SJSA1 (cell line): ENCODE data around the gene NKAIN4. TPM values are rescaled to one million over a fixed set of nuclear protein-coding genes. Genes with fewer than 3 reads are reported as not detected.
A peak's percentile ranks its signal among the peaks of the same experiment; 100 is the strongest.
"Not testable (repeated sequence)": the region's sequence is repeated elsewhere in the genome, so short reads cannot be mapped to it uniquely, and the experiment has no call there.

Source experiments
- DNase-seq, 2 experiments: peaks; one replicate each; pipeline ENCODE4 v3.0.0-alpha.2; 2015 to 2020; ENCODE audit warnings: low spot score in 2 of 2, low read depth in 1 of 2
- H3K27ac ChIP-seq: fragments of 250-450 bp; sonication (Bioruptor Pico); 2 replicates; pipeline ENCODE4 v1.5.1; 2020; ENCODE audit warnings: mild to moderate bottlenecking, moderate library complexity
- H3K27me3 ChIP-seq: fragments of 250-450 bp; sonication (Bioruptor Pico); replicated peaks from 2 replicates; pipeline ENCODE4 v1.5.1; 2020; ENCODE audit warnings: mild to moderate bottlenecking, moderate library complexity
- H3K36me3 ChIP-seq: fragments of 250-450 bp; sonication (Bioruptor Pico); 2 replicates; pipeline ENCODE4 v1.5.1; 2020; ENCODE audit warnings: mild to moderate bottlenecking
- H3K4me1 ChIP-seq: fragments of 250-450 bp; sonication (Bioruptor Pico); replicated peaks from 2 replicates; pipeline ENCODE4 v1.6.1; 2021; ENCODE audit warnings: mild to moderate bottlenecking
- H3K4me3 ChIP-seq: fragments of 250-450 bp; sonication (Bioruptor Pico); 2 replicates; pipeline ENCODE4 v1.5.1; 2020; ENCODE audit warnings: mild to moderate bottlenecking
- H3K9me3 ChIP-seq: fragments of 250-450 bp; sonication (Bioruptor Pico); replicated peaks from 2 replicates; pipeline ENCODE4 v1.5.1; 2020; ENCODE audit warnings: mild to moderate bottlenecking
- total RNA-seq: library from RNA; depleted of rRNA; stranded (reverse); fragments of >200 nt; shearing (Covaris generic); gene quantifications from 2 replicates; pipeline ENCODE4 v1.2.3, GENCODE V29; 2014

The NKAIN4 gene
- total RNA-seq, 1 experiment from 2014 or later: not detected

DNA sequence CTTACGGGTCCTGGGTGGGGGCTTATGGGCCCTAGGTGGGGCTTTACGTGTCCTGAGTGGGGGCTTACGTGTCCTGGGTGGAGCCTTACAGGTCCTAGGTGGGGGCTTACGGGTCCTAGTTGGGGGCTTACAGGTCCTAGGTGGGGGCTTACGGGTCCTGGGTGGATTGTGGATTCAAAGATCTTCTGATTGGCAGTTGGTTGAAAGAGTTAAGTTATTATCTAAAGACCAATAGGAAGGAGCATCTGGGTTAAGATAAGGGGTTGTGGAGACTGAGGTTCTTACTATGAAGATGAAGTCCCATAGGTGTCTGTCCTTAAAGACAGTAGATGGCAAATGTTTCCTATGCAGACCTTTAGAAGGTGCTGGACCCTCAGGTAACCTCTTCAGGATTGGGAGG is 27.0 kb downstream of the NKAIN4 start:
- no peak overlapping the region for H3K27ac ChIP-seq
- H3K4me3 ChIP-seq: no peak overlapping the region
- H3K9me3 ChIP-seq: no peaks in the 10 kb centered on the region
- H3K4me1 ChIP-seq: peaks cover 38% of the 10 kb centered on the region
- no peak for DNase-seq
- no peaks in the 10 kb centered on the region for H3K36me3 ChIP-seq
- peaks cover 4% of the 10 kb centered on the region; the same call in 1 of the 2 replicates for H3K27me3 ChIP-seq

DNA sequence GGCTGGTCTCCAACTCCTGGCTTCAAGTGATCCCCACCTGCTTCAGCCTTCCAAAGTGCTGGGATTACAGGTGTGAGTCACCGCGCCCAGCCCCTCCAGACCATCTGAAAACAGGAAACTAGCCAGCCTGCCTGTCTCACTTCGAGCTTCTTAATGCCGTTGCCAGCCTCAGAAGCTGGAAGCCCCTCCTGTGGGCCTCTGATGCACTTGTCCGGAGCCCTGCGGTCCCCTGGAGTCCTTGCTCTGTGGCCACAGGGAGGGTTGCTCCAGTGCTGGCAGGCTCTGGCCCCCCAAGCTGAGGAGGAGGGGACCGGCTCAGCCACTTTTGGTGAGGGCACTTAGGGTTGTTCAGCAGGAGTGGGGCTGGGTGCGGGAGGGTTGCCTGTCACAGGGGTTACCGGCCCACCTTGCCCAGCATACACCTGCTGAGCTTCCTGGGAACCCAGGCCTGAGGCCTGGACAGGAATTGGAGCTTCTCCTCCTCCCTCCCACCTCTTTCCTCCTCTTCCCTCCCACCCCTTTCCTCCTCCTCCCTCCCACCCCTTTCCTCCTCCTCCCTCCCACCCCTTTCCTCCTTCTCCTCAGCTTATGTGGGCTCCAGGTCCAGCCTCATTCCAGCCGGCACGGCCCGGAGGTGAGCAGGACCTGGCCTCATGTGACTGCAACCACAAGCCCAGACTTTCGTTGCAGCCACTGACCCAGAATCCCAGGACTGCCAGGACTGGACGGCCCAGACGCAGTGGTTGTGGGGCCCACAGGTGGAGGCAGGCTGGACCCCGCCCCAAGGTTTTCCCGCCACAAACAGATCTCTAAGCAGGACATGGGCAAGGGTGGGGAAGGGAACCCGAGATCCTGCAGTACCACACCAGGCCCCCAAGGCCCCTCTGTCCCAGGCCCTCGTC is 28.0 kb downstream of the NKAIN4 start:
- no peaks in the 10 kb centered on the region for H3K36me3 ChIP-seq
- no peak for DNase-seq
- H3K9me3 ChIP-seq: no peaks in the 10 kb centered on the region
- H3K27me3 ChIP-seq: peaks cover 4% of the 10 kb centered on the region; the same call in 1 of the 2 replicates
- peaks cover 28% of the 10 kb centered on the region for H3K4me1 ChIP-seq
- H3K27ac ChIP-seq: no peak overlapping the region
- no peak overlapping the region for H3K4me3 ChIP-seq

DNA sequence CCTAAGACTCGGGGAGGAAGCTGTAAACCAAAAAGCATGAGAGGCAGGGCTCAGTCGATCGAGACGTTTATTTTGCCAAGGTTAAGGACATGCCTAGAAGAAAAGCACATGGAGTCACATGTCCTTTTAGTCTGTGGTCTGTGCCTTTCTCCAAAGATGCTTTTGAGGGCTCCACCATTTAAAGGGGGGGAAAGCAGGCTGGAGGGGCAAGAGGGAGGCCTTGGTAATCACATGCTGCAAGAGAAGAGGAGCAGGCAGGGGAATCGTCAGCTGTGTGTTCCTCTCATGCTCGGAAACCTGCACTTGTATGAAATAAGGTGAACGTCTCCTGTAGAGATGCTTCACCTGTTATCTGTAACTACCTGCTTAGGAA is 29.2 kb downstream of the NKAIN4 start:
- no peak overlapping the region for H3K4me3 ChIP-seq
- H3K9me3 ChIP-seq: no peaks in the 10 kb centered on the region
- no peak overlapping the region for H3K27ac ChIP-seq
- H3K27me3 ChIP-seq: peaks cover 9% of the 10 kb centered on the region; the same call in 1 of the 2 replicates
- peaks cover 17% of the 10 kb centered on the region for H3K4me1 ChIP-seq
- DNase-seq: no peak
- no peaks in the 10 kb centered on the region for H3K36me3 ChIP-seq

DNA sequence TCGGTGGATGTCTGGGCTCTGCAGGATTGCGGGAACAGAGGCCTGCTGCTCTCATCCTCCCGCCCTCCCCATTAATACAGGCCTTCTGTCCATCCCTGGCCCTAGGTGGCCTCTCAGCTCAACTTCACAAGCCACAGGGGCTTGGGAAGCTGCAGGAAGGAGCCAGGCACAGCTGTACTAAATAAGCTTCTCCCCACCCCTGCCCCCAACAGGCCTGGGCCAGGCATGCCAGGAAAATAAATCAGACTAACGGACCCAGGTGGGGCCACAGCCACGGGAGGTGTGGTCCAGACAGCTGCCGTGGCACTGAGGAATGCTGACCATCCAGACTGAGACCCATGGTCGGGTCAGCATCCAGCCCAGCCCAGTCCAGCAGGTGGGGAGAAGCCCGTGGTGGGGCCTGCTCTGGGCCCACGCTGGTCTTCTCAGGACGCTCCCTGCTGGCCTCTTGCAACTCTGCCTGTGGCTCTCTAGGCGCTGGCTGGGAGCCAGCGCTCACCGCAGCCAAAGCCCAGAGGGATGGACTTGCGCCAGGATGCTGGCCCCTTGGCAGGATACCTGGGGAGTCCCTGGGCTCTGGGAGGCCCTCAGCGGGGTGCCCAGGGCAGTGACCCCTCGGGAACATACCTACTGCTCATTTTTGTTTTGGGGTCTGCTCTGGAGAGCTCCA is 29.7 kb downstream of the NKAIN4 start:
- Histone ChIP-seq H3K27me3 (peaks cover 9% of the 10 kb centered on the region; the same call in 1 of the 2 replicates), H3K4me3 (no peak overlapping the region), H3K9me3 (no peaks in the 10 kb centered on the region), H3K27ac (no peak overlapping the region), H3K36me3 (no peaks in the 10 kb centered on the region), H3K4me1 (peaks cover 17% of the 10 kb centered on the region)
- DNase-seq: peak; percentile 78 to 79

DNA sequence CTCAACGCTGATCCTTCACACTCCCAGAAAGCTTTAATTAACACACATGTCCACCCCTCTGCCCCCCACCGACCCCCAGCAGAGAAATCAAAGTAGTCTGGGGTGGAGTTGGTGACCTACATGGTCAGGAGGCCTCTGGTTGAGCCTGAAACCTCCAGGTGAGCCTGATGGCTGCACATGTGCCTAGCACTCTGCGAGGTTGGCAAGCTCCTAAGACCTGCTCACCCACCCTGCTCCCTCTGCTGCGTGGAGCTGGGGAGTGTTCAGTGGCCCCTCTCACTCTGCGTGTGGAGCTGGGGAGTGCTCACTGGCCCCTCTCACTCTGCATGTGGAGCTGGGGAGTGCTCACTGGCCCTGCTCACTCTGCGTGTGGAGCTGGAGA is 30.4 kb downstream of the NKAIN4 start:
- no peak overlapping the region for H3K4me3 ChIP-seq
- peaks cover 17% of the 10 kb centered on the region for H3K4me1 ChIP-seq
- no peaks in the 10 kb centered on the region for H3K36me3 ChIP-seq
- H3K9me3 ChIP-seq: no peaks in the 10 kb centered on the region
- peaks cover 9% of the 10 kb centered on the region; the same call in 1 of the 2 replicates for H3K27me3 ChIP-seq
- H3K27ac ChIP-seq: no peak overlapping the region
- no peak for DNase-seq

DNA sequence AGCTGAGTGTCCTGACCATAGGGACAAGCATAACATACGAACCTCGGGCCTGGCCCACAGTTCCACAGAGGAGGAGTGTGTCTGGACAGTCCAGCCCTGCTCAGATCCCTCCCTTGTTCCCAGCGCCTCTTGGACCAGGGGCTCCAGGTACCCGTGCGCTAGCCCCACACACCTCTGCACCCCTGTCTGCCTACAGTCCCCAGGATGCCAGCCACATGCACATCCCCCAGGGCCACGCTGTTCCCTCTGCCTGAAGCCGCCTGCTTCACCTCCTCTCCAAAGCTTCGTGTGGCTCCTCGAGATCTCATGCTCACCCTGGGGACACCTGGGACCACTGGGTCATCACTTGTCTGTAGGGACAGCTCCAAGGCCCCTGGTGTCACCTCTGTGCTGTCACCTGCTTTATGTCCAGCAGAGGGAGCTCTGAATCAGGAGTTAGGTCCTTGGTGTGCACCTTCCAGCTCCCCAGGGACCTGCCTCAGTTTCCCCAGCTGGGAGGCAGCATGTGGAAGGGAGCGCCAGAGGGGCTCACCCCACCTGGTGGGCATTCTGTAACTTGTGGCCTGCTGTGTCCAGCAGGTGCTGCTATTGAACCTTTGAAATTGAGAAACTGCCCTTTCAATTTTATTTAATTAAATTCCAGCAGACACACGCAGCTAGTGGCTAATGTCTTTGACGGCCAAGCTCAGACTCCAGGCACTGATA is 31.0 kb downstream of the NKAIN4 start:
- no peak overlapping the region for H3K27ac ChIP-seq
- peak in 1 of 2 experiments; percentile 47 for DNase-seq
- H3K36me3 ChIP-seq: no peaks in the 10 kb centered on the region

DNA sequence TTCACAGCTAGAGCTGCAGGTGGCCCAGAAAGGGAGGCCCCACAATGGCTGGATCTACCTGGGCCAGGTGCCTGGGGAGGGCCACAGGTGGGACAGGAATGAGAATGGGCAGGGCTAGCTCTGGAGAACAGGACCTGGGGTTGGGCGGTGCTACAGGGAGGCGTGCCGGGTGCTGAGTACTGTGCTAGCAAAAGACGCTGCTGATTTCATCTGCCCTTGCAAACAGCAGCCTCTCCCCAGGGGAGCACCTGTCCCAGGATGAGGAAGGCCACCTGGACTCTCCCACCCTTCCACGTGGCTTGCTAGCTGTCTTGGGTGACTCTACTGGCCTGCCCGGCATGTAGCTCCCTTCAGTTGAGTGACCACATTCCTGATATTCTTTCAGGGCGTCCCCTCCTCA is 31.7 kb downstream of the NKAIN4 start:
- H3K27me3 ChIP-seq: peaks cover 9% of the 10 kb centered on the region; the same call in 1 of the 2 replicates
- peaks cover 17% of the 10 kb centered on the region for H3K4me1 ChIP-seq
- H3K9me3 ChIP-seq: no peaks in the 10 kb centered on the region
- no peaks in the 10 kb centered on the region for H3K36me3 ChIP-seq
- H3K4me3 ChIP-seq: no peak overlapping the region
- no peak overlapping the region for H3K27ac ChIP-seq
- no peak for DNase-seq

More for the DNA sequence above, 31.0 kb downstream of the NKAIN4 start:
- H3K4me3 ChIP-seq: no peak overlapping the region
- H3K27me3 ChIP-seq: peaks cover 9% of the 10 kb centered on the region; the same call in 1 of the 2 replicates
- H3K9me3 ChIP-seq: no peaks in the 10 kb centered on the region
- H3K4me1 ChIP-seq: peaks cover 17% of the 10 kb centered on the region

DNA sequence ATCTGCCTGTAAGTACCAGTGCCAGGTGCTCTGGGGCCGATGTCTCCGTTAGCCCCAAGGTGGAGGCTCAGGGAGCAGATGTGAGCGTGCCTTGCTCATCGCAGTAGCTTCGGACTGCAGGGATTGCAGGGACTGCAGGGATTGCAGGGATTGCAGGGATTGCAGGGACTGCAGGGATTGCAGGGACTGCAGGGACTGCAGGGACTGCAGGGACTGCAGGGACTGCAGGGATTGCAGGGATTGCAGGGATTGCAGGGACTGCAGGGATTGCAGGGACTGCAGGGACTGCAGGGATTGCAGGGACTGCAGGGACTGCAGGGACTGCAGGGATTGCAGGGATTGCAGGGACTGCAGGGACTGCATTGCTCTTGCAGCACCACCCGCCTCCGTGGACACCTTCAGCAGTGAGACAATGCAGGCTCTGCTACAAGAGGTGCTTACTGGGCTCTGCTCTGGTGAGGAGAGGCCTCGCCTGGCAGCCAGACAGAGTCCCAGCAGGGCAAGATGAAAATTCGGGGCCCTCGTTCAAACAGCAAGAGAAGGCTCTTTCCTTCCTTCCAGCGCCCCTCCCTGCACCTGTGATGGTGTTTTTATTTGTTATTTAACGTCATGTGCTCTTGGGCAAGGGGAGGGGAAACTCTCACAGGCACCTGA is 32.7 kb downstream of the NKAIN4 start:
- H3K36me3 ChIP-seq, H3K27ac ChIP-seq, DNase-seq, H3K4me3 ChIP-seq, H3K27me3 ChIP-seq, H3K9me3 ChIP-seq: not testable (repeated sequence)
- peaks cover 19% of the 10 kb centered on the region for H3K4me1 ChIP-seq

DNA sequence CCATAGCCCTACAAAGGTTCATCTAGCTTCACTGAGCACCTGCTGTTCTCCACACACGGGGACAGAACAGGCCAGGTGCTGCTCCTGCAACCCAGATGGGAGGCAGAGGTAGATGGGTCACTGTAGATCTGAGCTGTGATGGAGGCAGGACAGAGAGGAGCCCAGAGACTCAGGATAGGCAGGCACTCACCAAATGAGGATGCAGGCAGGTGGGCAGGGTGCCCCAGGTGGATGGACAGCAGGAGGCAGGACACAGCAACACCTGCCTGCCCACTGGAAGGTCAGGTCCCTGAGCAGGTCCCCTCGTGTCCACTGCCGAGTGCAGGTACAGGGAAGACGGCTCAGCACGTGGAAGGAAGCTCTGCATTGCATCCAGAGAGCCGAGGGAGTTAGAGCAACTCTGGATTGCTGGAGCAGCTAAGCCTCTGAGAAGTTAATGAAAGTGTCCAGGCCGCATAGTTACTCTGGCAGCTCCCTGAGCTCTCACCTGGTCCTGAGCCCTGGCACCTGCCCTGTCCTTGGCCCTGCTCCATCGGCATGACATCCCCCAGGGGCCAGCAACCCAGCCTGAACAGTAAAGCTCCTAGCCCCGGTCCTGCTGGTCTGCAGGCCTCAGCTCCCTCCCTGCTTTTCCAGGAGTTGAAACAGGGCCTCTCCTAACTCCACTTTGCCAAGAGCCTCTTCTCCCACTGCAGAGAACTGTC is 33.4 kb downstream of the NKAIN4 start:
- no peak overlapping the region for H3K4me3 ChIP-seq
- H3K27me3 ChIP-seq: peaks cover 9% of the 10 kb centered on the region; the same call in 1 of the 2 replicates
- no peaks in the 10 kb centered on the region; the same call in 1 of the 2 replicates for H3K36me3 ChIP-seq
- H3K4me1 ChIP-seq: peaks cover 23% of the 10 kb centered on the region
- no peak overlapping the region for H3K27ac ChIP-seq
- no peaks in the 10 kb centered on the region for H3K9me3 ChIP-seq
- no peak for DNase-seq

DNA sequence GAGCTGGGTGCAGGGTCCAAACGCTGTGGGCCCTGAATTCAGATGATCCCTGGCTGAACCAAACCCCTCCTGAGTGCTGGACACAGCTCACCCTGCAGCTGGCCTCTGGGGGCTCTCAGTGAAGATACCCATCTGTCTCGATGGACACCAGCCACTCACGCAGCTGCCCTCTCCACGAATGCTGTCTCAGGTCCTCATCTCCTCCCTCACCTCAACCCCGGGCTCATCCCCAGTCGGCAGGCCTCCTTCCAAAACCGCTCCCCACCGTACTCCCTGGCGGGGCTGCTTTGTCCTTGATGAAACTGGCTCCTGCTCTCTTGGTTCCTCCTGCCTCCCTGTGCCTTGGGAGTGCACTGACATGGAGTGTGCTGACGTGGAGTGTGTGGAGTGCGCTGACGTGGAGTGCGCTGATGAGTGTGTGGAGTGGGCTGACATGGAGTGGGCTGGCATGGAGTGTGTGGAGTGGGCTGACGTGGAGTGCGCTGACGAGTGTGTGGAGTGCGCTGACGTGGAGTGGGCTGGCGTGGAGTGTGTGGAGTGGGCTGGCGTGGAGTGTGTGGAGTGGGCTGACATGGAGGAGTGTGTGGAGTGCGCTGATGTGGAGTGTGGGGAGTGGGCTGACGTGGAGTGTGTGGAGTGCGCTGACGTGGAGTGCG is 34.3 kb downstream of the NKAIN4 start:
- H3K4me3 ChIP-seq: no peak overlapping the region
- peaks cover 8% of the 10 kb centered on the region for H3K36me3 ChIP-seq
- H3K4me1 ChIP-seq: peaks cover 21% of the 10 kb centered on the region
- peaks cover 9% of the 10 kb centered on the region; the same call in 1 of the 2 replicates for H3K27me3 ChIP-seq
- H3K27ac ChIP-seq: no peak overlapping the region
- H3K9me3 ChIP-seq: no peaks in the 10 kb centered on the region
- DNase-seq: no peak

DNA sequence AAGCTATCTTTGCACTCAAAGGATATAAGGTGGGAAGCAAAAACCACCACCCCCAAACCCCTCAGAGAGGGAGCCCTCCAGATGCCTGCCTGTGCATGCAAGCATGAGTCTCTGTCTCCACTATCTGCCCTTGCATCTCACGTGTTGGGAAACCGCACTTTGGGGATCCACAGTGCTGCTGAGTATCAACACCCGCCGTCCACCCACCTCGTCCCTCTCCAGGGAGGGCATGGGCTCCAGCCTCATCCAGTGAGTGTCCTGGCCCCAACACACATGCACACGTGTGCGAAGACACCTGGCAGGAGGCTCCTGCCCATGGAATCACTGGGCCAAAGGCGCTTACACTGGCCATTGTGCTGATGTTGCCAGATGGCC is 34.8 kb downstream of the NKAIN4 start:
- no peak for DNase-seq
- Histone ChIP-seq H3K4me3 (no peak overlapping the region), H3K4me1 (peaks cover 21% of the 10 kb centered on the region), H3K27me3 (peaks cover 9% of the 10 kb centered on the region; the same call in 1 of the 2 replicates), H3K36me3 (peaks cover 13% of the 10 kb centered on the region), H3K9me3 (no peaks in the 10 kb centered on the region), H3K27ac (no peak overlapping the region)

DNA sequence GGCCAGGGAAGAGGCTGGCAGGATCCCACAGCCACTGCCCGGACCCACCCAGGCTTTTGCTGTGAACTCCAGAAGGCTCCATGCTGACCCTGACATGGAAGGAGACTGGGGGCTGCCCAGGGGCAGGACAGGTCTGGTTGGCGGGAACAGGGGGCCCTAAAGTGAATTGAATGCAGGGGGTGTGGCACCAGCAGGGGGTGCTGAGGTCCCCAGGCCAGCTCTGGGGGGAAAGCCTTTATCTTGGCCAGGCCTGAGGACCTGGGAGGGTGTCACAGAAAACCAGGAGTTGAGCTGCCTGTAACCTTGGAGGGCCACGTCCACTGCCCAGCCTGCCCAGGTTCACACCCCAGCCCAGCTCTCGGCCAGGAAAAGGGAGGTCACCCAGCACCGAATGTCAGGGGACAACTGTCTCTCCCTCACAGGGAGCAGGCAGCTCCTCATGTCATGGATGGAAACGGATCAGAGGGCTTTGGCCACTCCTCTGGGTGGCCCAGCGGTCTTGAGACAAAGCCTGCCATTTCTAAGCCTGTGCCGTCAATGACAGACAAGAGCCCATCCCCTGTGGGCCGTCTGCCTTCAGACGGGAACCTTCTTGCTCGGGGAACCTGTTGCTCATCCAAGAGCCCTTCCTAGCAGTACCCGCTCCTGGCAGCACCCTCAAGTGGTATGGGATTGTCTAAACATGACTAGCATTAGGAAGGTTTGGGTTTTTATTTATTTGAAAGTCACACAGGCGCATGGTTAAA is 35.4 kb downstream of the NKAIN4 start:
- no peak for DNase-seq
- H3K36me3 ChIP-seq: peaks cover 19% of the 10 kb centered on the region
- H3K4me3 ChIP-seq: no peak overlapping the region
- H3K4me1 ChIP-seq: peaks cover 17% of the 10 kb centered on the region
- no peaks in the 10 kb centered on the region for H3K9me3 ChIP-seq
- H3K27ac ChIP-seq: no peak overlapping the region
- peaks cover 9% of the 10 kb centered on the region; the same call in 1 of the 2 replicates for H3K27me3 ChIP-seq
